Measurements from ENCODE around the gene CTSH. TPM values are rescaled to one million over a fixed set of nuclear protein-coding genes. Genes with fewer than 3 reads are reported as not detected.
"Not testable (repeated sequence)": the region's sequence is repeated elsewhere in the genome, so short reads cannot be mapped to it uniquely, and the experiment has no call there.

Gene CTSH
- polyA plus RNA-seq, 3 donors, result 65.1 to 125 (median 66.0) TPM

DNA sequence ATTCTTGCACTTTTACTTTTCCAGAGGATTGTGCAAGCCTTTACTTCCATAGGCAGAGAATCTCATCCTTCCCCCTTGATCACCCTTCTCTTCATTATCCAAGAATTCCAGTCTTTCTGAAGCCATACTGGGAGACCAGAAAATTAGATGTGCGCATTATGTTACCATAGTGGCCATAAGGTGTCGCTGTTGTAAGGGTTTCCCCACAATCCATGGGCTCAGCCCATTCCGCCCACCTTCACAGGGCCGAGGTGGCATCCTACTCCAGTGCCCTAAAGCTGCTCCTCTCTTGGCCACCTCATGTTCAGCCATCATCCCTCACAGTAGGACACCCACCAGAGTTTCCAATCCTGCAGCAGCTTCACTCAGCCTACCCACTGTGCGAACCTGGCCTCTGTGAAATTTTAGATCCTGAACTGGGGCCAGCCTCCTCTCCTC is 35.0 kb downstream of the CTSH start:
- 58 to 60% (median 59%) methylated on average over 5 of the region's 5 CpGs for WGBS, 3 donors
- no peak overlapping the region for H3K27ac ChIP-seq (ENCODE audit: low read depth, low read length)

DNA sequence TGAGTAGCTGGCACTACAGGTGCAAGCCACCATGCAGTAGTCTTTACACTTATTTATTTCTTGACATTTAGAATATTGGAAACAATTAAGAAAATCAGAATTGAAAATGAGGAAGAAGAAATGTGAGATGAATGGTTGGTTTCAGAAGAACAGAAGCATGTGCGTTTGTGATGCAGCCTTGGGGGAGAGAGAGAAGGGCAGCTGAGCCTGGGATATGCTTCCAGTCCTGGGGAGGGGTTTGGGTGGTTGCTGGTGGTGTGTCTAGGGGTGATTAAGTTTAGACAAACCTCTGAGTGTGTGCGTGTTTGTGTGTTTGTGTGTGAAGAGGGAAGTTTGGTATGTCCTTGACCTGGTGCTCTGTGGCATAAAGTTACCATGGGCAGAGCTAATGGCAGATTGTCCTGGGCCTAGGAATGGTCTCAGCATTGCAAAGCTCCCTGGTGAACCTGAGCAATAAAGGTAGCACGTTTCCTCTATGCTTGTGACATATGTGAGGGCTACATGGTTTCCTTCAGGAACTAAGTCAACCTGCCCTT is 35.6 kb downstream of the CTSH start:
- WGBS, 3 donors, result 64 to 71% (median 65%) methylated on average over 3 of the region's 3 CpGs
- no peak overlapping the region for H3K27ac ChIP-seq (ENCODE audit: low read depth, low read length)

DNA sequence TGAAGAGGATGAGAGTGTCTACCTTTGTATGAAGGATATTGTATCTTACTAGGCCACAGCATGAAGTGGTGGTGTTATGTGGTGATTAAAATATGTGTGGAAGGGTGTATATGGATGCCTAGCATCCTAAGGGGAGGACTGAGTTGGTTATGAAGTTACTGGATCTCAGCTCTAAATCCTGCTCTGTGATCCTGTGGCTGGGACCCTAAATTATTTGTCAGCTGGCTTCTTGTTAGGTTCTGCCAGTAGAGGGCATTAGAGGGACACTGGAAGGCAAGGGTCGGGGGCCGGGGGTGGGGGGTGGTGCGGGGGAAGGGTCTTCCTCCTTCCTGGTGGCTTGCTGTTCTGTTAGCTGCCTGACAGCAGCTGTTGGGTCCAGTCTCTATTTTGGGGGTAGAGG is 37.3 kb downstream of the CTSH start:
- no peak overlapping the region for H3K27ac ChIP-seq (ENCODE audit: low read depth, low read length)
- WGBS, 3 donors, result 33 to 43% (median 41%) methylated on average over 1 to 3 of the region's 3 CpGs

DNA sequence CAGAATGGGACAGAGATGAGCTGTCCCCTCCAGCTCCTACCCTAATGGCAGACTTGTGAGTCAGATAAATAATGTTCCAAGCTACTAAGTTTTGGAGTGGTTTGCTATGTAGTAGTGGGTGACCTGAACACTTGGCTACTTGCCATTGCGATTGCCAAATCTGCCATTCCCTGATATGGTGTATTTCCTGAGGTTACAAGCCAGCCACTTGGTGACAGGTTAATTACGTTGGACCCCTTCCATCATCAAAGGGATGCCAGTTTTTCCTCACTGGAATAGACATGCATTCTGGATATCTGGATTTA is 38.6 kb downstream of the CTSH start:
- 30 to 61% (median 48%) methylated on average over 2 of the region's 2 CpGs for WGBS, 3 donors
- H3K27ac ChIP-seq (ENCODE audit: low read depth, low read length), result no peak overlapping the region

DNA sequence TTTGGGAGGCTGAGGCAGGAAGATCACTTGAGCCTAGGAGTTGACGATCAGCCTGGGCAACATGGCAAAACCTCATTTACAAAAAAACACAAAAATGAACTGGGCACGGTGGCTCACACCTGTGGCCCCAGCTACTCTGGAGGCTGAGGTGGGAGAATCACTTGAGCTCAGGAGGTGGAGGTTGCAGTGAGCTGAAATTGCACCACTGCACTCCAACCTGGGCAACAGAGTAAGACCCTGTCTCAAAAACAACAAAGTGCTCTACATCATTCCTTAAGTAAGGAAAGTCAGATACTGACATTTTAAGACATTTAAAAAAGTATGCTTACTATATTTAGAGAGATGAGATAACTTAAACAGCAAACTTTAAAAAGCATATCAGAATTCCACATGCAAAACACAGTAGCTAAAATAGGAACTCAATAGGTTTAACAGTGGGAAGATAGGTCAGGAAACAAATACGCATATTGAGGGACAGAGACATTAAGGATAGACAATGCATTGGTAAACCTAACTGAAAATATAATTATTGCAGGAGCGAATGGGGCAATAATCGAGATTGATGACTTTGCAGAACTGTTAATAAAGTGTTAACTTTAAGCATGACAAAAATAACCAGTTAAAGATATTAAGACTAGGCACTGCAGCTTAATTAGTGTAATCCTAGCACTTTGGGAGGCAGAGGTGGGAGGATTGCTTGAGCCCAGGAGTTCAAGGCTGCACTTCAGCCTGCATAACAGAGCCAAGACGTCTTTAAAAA is 40.1 kb downstream of the CTSH start:
- 84 to 88% (median 84%) methylated on average over 6 of the region's 6 CpGs for WGBS, 3 donors
- no peak overlapping the region for H3K27ac ChIP-seq (ENCODE audit: low read depth, low read length)

DNA sequence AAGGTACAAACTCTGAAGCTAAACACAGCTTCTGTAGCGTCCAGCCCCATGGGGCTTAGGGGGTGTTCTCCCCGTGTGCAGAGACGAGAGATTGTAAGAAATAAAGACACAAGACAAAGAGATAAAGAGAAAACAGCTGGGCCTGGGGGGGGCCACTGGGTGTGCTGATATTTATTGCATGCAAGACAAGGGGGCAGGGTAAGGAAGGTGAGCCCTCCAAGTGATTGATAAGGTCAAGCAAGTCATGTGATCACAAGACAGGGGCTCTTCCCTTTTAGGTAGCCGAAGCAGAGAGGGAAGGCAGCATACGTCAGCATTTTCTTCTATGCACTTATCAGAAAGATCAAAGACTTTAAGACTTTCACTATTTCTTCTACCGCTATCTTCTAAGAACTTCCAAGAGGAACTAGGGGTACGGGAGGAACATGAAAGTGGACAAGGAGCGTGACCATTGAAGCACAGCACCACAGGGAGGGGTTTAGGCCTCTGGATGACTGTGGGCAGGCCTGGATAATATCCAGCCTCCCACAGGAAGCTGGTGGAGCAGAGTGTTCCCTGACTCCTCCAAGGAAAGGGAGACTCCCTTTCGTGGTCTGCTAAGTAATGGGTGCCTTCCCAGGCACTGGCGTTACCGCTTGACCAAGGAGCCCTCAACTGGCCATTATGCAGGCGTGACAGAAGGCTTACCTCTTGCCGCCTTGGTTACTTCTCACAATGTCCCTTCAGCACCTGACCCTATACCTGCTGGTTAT is 42.4 kb downstream of the CTSH start:
- H3K27ac ChIP-seq (ENCODE audit: low read depth, low read length), result not testable (repeated sequence)
- WGBS, 3 donors, result 66 to 77% (median 66%) methylated on average over 12 to 13 of the region's 13 CpGs

DNA sequence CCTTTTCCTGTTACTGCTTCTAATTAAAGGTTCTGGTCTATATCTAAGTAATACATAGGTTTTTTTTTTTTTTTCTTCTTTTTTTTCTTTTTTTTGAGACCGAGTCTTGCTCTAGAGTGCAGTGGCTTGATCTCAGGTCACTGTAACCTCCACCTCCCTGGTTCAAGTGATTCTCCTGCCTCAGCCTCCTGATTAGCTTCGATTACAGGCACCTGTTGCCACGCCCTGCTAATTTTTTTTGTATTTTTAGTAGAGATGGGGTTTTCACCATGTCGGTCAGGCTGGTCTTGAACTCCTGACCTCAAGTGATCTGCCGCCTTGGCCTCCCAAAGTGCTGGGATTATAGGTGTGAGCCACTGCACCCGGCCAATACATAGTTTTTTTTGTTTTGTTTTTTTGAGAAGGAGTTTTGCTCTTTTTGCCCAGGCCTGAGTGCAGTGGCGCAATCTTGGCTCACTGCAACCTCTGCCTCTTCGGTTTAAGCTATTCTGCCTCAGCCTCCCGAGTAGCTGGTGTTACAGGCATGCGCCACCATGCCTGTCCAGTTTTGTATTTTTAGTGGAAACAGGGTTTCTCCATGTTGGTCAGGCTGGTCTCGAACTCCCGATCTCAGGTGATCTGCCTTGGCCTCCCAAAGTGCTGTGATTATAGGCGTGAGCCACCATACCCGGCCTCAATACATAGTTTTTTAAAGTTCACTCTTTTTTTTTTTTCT is 43.9 kb downstream of the CTSH start:
- H3K27ac ChIP-seq (ENCODE audit: low read depth, low read length), result not testable (repeated sequence)
- WGBS, 3 donors, result 93 to 96% (median 95%) methylated on average over 14 of the region's 14 CpGs

DNA sequence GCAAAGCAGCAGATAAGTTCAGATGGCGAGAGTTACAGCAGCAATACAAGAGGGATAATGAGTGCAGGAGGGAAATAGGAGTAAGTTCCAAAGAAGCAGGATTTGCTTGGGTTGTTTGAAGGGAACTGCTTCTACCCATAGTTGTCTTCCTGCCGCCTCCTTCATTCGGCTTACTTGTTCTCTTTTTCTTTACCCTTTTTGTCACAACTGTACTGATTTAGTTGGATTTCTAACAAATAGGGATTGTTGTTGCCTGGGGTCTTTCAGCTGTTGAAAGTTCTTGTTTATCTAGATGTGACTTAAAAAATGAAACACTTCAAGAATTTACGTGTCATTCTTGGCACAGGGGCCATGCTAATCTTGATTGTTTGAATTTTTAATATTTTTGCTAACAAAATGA is 46.3 kb downstream of the CTSH start:
- no peak overlapping the region for H3K27ac ChIP-seq (ENCODE audit: low read depth, low read length)
- 88 to 94% (median 91%) methylated on average over 4 of the region's 4 CpGs for WGBS, 3 donors

DNA sequence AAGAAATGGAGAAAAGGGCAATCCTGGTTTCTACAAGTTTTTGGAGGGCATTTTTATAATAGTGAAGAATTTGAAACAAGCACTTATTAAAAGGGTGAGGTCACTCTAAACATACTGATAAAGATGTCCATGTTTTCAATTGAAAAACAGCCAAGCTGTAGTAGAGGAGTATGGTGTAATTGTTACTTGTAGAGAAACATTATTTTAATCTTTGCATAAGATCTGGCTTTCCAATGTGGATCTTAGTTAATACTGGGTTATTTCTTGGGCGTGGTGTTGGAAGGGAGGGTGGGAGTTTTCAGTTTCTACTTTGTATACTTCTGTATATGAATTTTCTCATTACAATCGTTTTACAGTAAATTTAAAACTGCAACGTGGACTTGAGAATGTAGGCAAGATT is 49.4 kb downstream of the CTSH start:
- 70 to 82% (median 75%) methylated on average over 3 of the region's 3 CpGs for WGBS, 3 donors
- H3K27ac ChIP-seq (ENCODE audit: low read depth, low read length), result no peak overlapping the region

DNA sequence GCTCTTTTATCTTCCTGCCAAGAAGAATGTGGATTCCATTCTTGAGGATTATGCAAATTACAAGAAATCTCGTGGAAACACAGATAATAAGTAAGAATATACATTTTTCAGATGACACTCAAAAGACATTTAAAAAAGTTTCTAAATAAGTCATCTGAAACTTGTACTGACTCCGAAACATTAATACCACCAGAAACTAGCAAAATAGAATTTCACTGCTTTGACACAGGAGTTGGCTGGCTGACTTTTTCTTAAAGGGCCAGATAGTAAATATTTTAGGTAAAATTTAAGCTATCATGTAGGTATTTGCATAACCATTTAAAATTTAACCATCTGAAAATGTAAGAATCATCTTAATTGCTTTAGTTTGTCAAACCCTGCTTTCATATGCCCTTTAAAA is 51.3 kb downstream of the CTSH start:
- WGBS, 3 donors, result 73 to 82% (median 81%) methylated on average over 2 of the region's 2 CpGs
- H3K27ac ChIP-seq (ENCODE audit: low read depth, low read length), result no peak overlapping the region

DNA sequence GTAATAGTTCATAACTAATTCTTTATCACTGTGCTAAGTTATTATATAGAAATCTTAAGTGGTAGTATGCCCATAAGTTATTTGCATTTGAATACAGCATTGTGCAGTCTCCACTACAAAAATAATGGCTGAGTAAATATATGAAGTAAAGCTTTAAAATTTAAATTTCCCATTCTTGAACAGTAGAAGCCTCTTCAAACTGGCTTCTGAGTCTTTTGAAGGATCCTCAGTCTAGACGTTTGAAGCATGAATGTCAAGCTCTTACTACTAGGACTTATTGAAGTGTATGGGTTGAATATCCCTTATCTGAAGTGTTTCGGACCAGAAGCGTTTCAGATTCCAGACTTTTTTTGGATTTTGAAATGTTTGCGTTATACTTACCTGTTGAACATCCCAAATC is 55.8 kb downstream of the CTSH start:
- WGBS, 3 donors, result 82 to 86% (median 86%) methylated on average over 4 of the region's 4 CpGs

DNA sequence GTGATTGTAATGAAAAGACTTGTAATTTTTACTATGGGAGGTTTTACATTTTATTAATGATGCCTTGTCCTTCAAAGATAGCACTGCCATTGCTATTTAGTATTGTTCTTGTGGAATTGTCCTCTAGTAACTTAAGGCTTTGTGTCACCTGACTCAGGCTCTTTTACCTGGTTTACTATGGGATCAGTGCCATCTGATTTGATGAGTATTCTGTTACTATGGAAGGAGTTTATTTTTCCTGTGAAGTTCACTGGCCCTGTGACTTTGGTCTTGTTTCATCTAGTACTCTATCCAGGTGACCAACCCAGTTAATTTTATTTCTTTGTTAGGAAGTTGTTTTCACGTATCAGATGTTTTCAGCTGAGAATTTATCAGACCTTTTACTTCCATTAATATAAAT is 63.2 kb downstream of the CTSH start:
- WGBS, 3 donors, result 75 to 85% (median 76%) methylated on average over 1 of the region's 1 CpG

More for the DNA sequence above, 55.8 kb downstream of the CTSH start:
- no peak overlapping the region for H3K27ac ChIP-seq (ENCODE audit: low read depth, low read length)

DNA sequence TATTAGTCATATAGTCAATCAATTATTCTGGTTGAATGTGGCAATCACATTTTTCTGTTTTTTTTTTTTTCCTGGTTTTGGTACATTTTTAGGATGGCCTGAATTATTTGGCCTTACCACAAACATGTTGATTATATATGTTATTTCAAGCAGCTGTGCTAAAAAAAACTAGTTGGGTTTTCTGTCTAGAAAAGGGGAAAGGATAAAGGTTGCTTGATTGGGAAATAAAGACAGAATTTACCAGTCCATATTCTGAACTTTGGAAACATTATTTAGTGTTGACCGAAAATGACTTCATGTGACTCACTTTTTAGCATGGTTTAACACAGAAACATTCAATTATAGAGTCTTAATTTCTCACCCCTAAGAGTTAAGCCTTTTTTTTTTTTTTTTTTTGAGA is 64.0 kb downstream of the CTSH start:
- H3K27ac ChIP-seq (ENCODE audit: low read depth, low read length), result no peak overlapping the region
- 81 to 100% (median 90%) methylated on average over 1 of the region's 1 CpG for WGBS, 3 donors

More for the DNA sequence above, 63.2 kb downstream of the CTSH start:
- no peak overlapping the region for H3K27ac ChIP-seq (ENCODE audit: low read depth, low read length)

DNA sequence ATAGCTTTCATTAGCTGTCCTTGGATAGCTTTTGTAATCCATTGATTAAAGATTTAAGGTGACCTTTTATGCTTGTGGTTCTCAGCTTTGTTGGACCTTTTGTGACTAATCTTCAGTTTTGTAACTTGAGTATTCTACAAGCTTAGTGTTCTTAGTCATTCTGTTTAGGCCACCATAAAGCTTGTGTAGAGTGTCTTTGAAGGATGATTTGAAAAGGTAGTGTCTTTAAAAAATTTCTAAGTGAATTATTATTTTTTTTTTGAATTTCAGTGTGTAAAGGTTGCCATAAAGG is 64.7 kb downstream of the CTSH start:
- no peak overlapping the region for H3K27ac ChIP-seq (ENCODE audit: low read depth, low read length)

DNA sequence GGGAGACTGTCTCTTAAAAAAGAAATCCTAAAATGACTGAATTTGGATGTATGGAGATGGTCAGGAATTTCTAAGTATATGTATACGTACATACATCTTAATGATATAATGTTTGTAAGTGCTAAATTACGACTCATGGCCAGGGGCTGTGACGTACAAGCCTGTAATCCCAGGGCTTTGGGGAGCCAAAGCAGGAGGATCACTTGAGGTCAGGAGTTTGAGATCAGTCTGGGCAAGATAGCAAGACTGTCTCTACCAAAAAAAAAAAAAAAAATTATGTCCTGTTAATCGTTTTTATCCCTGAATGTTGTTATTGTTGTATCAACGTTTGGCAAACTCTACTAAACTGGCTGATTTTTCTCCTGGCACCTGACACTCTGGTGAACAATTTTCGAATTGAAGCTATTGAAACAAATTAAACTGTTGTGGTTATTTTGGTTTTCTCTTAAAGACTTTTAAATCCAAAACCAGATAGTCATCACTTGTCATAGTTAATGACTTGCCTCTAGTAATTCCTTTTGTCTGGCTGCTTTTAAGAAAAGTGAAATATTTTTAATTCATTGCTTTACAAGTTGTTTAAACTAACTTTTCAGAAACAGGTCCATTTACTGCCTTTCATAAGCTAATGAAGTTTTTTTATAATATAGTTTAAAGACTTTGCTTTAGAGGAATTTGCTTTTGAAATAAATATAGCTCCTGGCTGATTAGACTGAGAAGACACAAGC is 65.2 kb downstream of the CTSH start:
- WGBS, 3 donors, result 30 to 40% (median 34%) methylated on average over 6 of the region's 6 CpGs
- no peak overlapping the region for H3K27ac ChIP-seq (ENCODE audit: low read depth, low read length)

DNA sequence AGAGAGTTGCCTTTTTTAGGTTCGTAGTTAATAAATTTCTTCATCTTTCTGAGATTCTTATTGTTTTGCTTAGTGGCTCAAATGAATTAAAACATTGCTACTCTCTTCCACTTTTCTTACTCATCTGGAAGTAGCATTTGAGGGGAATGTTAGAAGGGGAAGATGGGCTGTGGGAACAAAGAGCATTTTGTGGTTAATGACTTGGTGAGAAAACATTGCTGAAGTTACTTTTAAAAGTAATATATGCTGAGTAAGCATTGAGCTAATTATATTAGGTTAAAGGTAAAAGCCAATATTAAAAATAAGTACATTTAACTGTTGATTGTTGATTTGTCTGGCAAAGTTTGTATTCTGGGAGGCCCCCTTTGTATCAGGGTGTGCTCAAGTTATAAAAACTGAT is 66.5 kb downstream of the CTSH start:
- WGBS, 3 donors, result 24 to 36% (median 27%) methylated on average over 1 of the region's 1 CpG
- H3K27ac ChIP-seq (ENCODE audit: low read depth, low read length), result no peak overlapping the region

DNA sequence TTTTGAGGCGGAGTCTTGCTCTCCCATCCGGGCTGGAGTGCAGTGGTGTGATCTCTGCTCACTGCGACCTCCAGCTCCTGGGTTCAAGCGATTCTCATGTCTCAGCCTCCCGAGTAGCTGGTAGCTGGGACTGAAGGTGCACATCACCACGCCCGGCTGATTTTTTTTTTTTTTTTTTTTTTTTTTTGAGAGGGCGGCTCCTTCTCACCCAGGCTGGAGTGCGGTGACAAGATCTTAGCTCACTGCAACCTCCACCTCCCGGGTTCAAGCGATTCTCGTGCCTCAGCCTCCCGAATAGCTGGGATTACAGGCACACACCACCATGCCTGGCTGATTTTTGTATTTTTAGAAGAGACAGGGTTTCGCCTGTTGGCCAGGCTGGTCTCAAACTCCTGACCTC is 67.9 kb downstream of the CTSH start:
- WGBS, 3 donors, result 73 to 84% (median 73%) methylated on average over 14 of the region's 14 CpGs
- not testable (repeated sequence) for H3K27ac ChIP-seq (ENCODE audit: low read depth, low read length)

DNA sequence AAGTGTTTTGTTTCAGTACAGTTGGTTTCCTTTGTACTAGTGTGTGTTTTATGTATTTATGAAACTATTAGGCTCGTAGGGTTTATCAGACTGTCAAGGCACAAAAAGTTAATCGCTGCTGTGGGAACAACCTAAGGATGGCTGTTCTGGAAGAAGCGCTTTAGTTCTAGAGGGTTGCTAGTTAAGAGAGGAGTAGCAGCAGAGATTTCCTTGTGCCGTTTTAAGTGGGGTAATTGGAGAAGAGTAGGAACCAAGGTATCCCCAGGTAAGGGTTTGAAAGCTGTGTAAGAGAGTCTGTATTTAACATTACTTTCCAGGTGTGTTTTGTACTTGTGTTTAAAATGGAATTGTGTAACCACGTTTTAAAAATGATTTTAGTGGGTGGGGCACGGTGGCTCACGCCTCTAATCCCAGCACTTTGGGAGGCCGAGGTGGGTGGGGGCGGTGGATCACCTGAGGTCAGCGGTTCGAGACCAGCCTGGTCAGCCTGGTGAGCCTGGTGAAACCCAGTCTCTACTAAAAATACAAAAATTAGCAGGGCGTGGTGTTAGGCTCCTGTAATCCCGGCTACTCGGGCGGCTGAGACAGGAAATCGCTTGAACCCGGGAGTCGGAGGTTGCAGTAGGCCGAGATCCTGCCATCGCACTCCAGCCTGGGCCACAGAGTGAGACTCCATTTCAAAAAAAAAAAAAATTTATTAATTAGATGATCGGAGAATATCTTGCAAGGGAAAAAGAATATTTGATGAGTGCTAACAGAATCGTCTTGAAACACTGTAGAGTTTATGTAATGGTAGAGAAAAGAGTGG is 69.5 kb downstream of the CTSH start:
- 44 to 53% (median 51%) methylated on average over 22 of the region's 22 CpGs for WGBS, 3 donors
- no peak overlapping the region for H3K27ac ChIP-seq (ENCODE audit: low read depth, low read length)
